NCI-H1092 treated with DMSO at 0.1 percent for 48 hours (cell line): ENCODE measurements around the gene ZNF618.

ENCODE experiments used
- DNase-seq: peaks from one replicate; lab custom pipeline; 2025; lab: John Stamatoyannopoulos, UW

ZNF618 gene

DNA sequence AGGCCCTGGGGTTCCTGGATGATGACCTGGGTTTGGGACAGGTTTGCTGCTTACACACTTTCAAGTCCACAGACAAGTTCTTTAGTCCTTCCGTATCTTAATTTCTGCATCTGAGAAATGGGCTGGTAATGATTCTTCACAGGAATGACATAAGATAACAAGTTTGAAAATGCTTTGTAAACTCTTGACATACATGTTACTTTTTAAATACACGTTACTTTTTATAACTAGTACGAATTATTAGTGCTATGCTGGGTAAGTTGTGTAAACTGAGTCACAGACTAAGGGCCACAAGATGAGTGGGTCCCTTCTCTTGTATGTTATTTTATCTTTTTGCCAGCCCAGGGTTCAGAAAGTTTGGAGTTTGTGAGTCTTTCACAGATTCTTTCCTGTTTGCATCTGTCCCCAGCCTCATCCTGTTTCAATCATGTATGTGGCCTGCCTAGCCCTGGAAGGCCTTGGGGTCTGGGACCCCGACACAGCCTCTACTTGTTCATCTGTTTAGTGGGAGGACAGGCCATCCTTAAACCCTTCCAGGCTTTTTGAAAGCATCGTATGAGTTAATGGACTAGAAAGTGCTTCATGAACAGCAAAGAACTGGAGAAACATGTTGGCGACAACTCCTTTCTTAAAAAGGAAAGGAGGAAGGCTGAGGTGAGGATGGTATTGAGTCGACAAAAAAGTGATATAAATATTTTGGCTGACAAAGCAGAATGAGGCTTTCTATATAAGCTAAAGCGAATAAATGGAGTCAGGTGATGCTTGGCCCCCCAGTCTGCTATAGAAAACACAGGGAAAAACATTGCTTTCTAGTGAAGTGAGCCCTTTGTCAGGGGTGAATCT, 9.3 kb downstream of the ZNF618 start:
- no peak for DNase-seq

DNA sequence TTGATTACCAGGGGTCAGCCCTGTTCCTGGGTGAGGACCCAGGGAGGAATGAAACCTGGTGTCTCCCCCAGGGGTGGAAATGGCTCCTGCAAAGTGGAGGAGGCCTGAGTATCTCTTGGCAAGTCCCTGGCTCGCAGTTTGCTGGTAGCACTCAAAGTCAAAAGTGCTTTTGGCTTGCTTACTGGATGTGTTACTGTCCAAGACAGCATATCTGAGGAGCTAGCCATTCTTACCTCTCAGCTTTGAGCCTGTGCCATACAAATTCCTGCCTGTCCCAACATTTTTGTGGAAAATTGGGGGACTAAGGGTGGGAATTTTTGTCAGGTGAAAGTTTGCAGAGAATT, 9.9 kb downstream of the ZNF618 start:
- DNase-seq: no peak

DNA sequence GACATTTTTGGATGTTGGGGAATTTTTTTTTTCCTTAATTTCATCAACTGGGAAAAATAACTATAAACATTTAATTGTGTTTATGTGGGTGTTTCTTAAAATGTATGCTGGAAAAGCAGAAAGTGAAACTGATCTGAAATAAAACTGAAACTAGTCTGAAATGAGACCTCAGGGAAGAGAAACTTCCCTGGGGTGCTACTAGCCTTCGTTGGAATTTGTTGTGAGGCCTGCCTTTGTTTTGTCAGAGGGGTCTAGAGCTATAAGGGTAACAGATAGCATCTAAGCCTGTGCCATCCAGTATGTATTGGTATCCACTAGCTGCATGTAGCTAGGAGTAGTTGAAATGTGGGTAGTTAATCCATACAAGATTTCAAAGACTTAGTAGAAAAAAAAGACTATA, 10.4 kb downstream of the ZNF618 start:
- no peak for DNase-seq

DNA sequence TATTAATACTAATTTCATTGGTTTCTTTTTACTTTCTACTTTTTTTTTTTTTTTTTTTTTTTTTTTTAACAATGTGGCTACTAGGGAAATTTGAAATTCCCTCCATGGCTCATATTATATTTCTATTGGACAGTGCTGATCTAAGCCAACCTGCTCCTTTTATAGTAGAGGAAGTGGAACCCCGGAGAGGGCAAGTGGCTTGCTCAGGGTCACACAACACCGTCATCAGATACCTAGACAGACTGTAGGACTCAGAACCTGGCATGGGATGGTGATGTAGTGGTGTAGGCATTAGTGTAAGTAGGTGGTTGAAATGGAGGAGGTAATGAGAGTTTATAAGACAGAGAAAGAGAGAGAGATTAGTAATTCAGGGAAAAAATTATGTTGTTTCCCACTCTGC, 10.8 kb downstream of the ZNF618 start:
- DNase-seq: no peak

DNA sequence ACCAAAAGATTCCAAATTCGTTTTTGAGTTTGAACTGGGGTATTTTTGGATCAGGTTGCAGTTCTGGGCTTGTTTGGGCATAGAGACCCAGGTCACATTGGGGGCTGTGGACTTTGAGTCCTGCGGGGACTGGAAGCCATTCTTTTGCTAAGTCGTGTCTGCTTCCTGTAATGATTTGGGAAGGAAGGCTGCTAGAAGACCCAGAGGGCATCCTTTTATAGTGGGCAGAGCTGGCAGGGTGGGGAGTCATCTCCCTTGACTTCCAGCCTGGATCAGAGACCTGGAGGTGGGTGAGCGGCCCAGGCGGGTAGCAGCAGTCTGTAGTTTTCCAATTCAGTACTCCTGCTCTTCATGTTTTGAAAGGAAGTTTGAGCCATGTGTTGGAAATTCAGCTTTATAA, 11.3 kb downstream of the ZNF618 start:
- DNase-seq: no peak

DNA sequence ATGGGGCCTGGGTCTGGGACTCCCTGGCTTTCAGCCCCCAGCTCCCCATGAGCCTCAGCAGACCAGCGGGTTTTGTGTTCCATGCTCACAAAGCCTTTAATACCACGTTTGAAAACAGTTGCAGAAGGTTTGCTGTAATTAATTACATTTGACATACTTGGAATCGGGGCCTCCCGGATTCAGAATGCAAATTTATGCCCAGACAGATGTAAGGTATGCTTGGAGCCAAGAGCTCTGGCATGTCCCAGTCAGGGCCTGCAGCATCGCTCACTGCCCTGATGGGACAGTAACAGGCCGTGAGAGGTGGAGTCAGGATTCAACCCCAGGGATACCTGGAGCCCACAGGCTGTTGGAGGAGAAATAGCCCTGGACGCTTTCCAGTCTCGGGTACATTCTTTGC, 12.2 kb downstream of the ZNF618 start:
- no peak for DNase-seq

DNA sequence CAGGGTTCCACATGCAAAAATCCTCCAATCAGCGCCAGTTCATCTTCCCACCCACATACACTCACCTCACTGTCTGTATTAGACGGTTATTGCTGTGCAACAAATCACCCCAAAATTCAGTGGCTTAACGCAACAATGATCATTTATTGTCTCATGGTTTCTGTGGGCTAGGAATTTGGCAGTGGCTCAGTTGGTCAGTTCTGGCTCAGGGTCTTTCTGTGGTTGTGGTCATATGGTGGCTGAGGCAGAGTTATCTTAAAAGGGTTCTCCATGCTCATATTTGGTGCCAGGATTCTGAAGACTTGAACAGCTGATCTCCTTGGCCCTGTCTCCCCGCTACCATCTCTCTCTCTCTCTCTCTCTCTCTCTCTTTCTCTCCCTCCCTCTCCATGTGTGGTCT, 12.9 kb downstream of the ZNF618 start:
- no peak for DNase-seq

DNA sequence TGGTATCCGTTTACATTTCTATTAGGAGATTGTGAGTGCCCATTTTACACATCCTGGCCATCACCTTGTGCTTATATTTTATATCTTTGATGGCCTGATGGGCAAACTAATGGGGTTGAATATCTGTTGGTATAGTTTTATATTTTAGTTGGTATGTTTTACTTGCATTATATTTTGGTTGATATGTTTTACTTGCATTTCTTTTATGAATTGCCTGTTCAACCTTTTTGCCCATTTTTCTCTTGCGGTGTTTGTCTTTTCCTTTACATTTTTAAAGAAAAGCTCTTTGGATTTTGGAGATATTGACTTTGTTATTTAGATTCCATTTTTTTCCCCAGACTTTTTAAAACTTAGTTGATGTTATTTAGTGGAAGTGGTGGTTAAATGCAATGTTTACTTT, 14.6 kb downstream of the ZNF618 start:
- no peak for DNase-seq

DNA sequence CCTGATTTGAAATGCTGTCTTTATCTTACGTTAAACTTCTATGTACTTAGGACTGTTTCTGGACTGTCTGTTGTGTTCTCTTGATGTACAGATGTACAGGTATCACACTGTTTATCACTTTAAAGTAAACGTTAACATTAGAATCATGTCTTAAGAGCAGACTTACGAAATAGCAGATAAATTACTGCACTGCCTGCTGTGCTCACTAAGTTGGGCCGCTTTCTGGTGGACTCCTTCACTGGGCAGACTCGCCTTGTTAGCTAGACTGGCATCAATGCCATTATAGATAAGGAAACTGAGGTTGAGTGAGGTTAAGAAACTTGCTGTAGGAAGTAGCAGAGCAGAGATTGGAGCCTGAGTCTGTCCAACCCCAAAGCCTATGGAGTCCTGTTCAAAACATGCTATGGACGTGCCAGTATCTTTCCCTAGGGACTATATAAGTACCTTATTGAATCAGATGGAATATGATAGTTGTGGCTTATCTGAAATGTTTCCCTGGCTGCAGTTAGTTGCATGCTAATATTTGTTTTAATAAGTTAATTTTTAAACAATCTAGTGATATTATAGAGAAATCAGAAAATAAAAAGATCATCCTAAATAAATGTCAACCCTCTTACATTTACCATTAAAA, 16.9 kb downstream of the ZNF618 start:
- no peak for DNase-seq

DNA sequence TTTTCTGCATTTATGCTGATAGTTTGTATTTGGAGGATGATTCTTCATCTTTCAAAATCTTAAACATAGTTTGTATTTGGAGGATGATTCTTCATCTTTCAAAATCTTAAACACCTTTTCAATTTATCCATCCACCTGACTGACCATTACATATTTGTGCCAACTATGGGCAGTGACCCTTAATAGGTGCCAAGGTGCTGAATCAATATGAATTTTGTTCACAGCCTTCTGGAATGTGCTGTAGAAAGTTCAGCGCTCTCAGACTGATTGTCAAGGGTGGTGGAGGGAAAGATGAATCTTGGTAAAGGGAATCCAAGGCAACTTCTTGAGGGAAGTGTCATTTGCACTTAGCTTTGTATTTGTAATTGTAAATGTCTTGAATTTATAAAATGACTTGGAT, 18.1 kb downstream of the ZNF618 start:
- DNase-seq: no peak

DNA sequence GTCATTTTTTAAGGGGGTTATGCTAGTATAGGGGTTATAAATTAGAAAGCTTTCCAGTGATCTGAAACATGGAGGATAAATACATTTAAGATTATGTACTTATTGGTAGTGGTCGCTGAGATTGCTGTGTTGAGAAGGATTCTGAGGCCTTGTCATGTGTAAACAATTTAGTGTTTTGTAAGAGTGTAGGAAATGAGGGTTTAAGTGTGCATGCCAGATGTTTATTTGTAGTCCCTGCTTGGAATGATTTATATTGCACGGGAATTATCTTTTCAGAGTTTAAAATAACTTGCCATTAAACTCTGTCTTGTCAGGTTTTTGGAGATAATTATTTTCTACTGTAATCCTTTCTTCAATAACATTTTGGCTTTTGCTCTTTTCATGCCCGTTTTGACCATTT, 19.4 kb downstream of the ZNF618 start:
- DNase-seq: no peak

DNA sequence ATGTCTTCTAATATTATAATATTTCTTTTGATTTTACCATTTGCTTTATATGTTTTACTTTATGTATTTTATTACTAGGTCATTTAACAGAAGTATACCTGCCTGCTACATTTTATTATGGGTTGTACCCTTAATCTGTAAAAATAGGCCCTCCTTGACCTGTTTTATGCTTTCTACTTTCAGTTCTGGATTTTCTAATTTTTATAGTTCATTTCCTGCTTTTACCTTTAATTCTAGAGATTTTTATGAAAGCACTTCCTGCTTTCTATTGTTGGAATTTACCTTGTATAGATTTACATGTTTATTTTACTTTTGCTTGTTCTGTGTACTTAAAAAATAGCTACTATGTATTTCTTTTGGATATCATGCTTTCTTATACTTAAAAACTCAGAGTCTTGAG, 20.6 kb downstream of the ZNF618 start:
- DNase-seq: no peak

DNA sequence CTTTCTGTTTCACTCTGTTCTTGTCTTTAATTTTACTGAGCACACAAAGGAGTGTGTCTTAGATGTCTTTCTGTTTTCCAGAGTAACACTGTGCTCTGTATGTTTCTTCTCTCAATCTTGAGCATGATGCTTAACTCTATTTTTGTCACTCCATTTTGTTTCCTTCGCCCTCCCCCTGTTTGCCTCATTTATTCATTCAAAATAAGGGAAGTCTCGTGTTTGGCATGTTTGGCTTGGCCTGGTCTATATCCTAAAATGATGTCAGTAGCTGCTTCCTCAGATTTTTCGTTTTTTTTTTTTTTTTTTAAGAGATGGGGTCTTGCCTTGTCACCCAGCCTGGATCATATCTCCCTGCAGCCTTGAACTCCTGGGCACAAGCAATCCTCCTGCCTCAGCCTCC, 22.0 kb downstream of the ZNF618 start:
- DNase-seq: no peak

DNA sequence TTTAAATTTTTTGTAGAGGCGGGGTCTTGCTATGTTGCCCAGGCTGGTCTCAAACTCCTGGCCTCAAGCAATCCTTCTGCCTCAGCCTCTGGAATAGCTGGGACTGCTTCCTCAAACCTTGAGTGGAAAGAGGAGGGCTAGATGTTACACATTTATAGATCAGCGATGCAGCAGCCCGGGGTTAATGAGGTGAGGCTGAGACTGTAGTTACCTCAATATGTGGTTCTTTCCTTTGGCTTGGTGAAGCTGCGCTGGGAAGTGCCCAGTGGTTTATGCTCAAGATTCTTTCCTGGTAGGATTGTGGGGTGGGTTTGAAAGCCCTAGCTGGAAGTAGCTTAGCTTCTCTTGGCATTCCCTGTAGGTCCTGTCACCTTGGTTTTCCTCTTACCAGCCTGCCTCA, 22.5 kb downstream of the ZNF618 start:
- DNase-seq: no peak

DNA sequence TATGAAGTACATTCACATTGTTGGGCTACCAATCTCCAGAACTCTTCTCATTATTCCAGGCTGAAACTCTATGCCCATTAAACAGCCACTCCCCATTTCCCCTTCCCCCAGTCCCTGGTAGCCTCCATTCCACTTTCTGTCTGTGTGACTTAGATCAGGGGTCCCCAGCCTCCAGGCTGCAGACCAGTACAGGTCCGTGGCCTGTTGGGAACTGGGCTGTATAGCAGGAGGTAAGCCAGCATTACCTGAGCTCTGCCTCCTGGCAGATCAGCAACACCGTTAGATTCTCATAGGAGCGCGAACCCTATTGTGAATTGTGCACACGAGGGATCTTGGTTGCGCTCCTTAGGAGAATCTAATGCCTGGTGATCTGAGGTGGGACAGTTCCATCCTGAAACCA, 23.1 kb downstream of the ZNF618 start:
- DNase-seq: no peak

DNA sequence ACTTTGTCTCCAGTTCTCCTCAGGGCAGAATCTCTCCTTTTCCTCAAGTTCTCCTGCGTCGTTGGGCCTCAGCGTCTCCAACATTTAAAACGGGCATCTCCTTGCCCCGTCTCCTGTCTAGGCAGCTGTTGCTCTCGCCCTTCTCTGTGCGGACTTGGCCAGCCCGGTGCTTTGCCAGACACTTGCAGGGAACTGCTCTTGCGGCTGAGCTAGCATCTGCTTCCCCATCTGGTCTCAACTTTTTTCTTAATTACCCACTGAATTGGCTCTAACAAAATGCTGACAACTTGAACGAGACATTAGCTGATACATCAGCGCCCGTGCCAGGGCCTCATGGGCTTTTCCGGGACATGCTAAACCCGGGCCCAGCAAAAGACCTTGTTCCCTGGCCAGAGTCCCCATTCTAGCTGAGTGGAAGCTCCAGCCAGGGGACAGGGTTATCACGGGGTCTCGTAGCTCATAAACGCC, 25.1 kb downstream of the ZNF618 start:
- no peak for DNase-seq

DNA sequence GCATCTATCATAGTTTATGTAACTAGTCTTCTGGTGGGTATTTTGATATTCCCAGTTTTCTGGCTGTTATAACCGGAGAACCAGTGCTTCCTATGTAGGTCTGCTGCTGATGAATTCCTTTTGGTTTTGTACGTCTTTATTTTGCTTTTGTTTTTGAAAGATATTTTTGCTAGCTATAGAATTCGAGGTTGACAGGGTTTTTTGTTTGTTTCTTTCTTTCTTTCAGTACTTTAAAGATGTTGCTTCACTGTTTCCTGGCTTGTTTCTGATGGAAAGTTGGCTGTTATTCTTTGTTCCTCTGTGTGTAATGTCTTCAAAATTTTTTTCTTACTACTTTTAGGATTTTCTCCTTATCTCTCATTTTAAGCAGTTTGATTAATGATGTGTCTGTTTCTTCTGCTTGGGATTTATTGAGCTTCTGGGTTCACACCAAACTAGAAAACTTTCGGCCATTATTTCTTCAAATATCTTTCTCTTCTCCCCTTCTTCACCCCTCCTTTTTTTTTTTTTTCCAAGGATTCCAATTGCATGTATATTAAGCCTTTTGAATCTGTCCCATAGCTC, 27.5 kb downstream of the ZNF618 start:
- DNase-seq: no peak

DNA sequence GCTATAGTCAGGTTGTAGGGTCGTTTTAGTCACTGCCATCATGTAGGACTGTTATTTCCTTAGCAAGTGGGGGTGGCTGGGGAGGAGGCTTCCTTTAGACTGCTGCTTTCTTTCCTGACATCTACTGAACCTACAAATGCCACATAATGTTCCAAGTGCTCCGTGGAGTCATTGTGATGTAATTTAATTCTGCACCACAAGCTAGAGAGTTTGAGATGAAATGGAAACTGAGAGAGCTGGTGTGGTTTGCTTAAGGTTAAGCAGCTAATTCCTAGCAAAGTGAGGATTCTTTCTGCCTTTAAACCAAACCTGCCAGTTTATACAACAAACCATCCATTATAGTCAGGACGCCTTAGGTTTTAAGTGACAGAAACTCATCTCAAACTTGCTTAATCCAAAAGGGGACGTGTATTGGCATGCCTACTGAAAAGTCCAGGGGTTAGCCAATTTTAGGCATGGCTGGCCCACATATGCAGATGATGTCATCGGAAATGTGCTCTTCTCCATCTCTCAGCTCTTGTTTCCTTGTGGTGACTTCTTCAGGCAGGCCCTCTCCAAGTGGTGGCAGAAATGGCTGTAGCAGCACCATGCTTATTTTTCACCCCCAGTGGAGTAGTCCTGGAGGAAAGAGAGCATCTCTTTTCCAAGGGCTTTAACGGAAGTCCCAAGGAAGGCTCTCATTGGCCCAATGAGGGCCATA, 30.5 kb downstream of the ZNF618 start:
- no peak for DNase-seq

DNA sequence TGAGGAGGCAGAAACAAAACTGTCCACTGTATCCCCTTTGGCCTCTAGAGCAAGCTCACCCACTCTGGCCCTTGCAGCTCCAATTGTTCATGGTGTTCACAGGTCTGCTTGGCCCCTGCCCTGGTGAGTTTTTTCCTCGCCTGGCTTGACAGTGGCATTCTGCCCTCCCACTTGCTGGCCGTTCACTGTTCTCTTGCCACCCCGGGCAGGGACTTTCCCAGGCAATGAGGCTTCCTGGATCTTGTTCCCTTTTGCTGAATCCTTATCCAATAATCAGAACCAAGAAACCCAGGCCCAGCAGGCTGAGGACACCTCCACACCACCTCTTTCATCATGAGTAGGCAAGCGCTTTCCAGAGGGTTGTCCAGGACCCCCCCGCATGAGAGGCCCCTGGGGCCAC, 31.2 kb downstream of the ZNF618 start:
- no peak for DNase-seq

DNA sequence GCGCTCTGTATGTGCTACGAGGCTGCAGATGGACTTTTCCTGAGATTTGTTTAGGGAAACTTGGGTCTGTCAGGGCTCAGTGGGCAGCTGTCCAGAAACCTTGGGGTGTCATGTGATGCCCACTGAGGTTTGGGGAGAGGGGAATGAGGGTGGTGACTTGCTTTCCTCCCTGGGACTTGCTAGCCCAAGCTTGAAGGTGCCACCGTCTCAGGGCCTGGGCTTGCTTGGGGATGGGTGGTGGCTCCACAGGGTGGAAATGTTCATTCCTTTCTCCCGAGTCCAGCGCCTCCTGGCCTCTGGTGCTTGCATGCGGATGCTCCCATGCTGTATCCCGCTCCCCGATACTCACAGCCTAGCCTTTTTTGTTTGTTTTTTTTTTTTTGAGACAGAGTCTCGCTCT, 33.3 kb downstream of the ZNF618 start:
- DNase-seq: no peak

DNA sequence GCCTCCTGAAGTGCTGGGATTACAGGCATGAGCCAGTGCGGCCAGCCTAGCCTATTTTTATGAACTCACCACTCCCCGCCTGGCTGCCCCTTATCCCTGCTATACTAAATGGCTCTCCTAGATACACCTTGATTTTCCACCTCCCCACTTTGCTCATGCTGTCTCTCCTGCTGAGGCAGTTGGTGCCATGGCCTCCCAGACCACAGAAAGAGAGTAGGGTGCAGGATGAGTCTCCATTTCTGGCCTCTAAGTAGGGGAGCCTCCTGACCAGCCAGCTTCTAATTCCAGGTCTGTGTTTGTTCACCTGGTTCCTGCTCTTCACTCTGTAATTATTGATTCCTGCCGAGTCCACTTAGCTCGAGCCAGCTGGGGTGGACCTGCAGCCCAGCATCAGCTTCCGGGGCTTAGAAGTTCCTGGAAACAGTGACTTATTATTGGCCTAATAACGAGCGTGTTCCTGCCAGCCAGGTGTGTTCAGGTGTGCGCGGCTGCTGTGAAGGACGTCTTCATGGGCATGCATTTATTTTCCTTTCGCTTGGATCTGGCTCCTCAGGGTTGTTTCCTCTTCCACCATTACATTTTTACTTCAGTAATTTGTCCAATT, 34.0 kb downstream of the ZNF618 start:
- DNase-seq: peak; percentile 75

DNA sequence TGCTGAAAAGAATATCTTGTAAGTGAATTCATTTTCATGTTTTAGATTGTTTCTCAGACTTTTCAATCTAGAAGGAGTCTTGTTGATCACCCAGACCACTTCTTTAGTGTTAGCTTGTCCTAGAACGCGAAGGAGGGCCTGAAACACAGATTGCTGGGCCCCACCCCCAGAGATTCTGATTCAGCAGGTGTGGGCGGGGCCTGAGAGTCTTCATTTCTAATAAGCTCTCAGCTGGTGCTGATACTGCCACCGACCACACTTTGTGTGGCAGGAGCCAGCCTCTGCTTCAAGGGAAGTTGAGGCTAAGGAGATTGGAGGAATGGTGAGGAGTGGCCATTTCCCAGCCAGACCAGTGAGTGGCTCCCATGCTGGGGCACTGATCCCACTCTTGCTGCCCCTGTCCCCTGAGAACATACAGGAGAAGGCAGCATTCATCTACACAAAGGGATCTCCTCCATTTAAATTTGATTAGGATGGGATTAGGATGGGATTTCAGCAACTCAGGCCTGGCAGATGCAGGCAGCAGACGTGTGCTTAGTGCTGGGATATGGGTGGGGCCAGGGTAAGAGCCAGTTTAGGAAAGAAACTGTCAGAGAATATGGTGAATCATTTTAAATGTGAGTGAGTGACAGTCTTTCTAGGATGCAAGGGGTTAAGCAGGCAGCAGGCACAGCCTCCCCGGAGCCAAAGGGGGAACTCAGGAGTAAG, 35.9 kb downstream of the ZNF618 start:
- no peak for DNase-seq
